NOMO-1 (cell line): ENCODE results near the gene TMEM132E.

Experiments used
- DNase-seq, 2 experiments: peaks; one replicate each; lab custom pipeline; 2025; ENCODE audit not compliant: unreplicated experiment in 2 of 2; lab: John Stamatoyannopoulos, UW

TMEM132E gene

GRCh38 chr17:34567691-34568465, 11.5 kb upstream of the TMEM132E start:
- no peak for DNase-seq

GRCh38 chr17:34568953-34569352, 10.4 kb upstream of the TMEM132E start:
- DNase-seq: no peak

- no peak for DNase-seq
Observed at GRCh38 chr17:34569591-34569990, 9.8 kb upstream of the TMEM132E start.

- DNase-seq: no peak
Observed at GRCh38 chr17:34570506-34570905, 8.9 kb upstream of the TMEM132E start.

GRCh38 chr17:34571428-34572130, 7.8 kb upstream of the TMEM132E start:
- peak in 1 of 2 experiments; percentile 13 for DNase-seq

GRCh38 chr17:34572483-34572882, 6.9 kb upstream of the TMEM132E start:
- no peak for DNase-seq

GRCh38 chr17:34575182-34575581, 4.2 kb upstream of the TMEM132E start:
- DNase-seq: no peak

- no peak for DNase-seq
Observed at GRCh38 chr17:34578016-34578415, 1.4 kb upstream of the TMEM132E start.

GRCh38 chr17:34578656-34579016, 746 bp upstream of the TMEM132E start:
- DNase-seq: no peak

GRCh38 chr17:34579979-34580684, 750 bp downstream of the TMEM132E start:
- DNase-seq: no peak

- DNase-seq: no peak
Observed at GRCh38 chr17:34580685-34581445, 1.5 kb downstream of the TMEM132E start.

GRCh38 chr17:34581446-34582184, 2.2 kb downstream of the TMEM132E start:
- no peak for DNase-seq

- no peak for DNase-seq
Observed at GRCh38 chr17:34582185-34582900, 3.0 kb downstream of the TMEM132E start.

- no peak for DNase-seq
Observed at GRCh38 chr17:34582901-34583245, 3.5 kb downstream of the TMEM132E start.

- DNase-seq: no peak
Observed at GRCh38 chr17:34584805-34585416, 5.5 kb downstream of the TMEM132E start.

- no peak for DNase-seq
Observed at GRCh38 chr17:34586346-34586846, 7.0 kb downstream of the TMEM132E start.

- DNase-seq: no peak
Observed at GRCh38 chr17:34588266-34588665, 8.9 kb downstream of the TMEM132E start.

- DNase-seq: no peak
Observed at GRCh38 chr17:34589120-34589965, 10.0 kb downstream of the TMEM132E start.
